Glomerular endothelial cell (primary cell): ENCODE data around the gene UBL3. TPM values are rescaled to one million over a fixed set of nuclear protein-coding genes. Genes with fewer than 3 reads are reported as not detected.

Experiments
- DNase-seq: peaks from one replicate; pipeline ENCODE4 v3.0.0-alpha.2; 2011; ENCODE audit warnings: low read depth, low spot score; ENCODE audit errors: extremely low read depth
- total RNA-seq: library from RNA; depleted of rRNA; stranded (reverse); fragments of >200 nt; gene quantifications from 2 replicates; pipeline ENCODE4 v1.2.3, GENCODE V29; 2015

UBL3 gene
- total RNA-seq, 1 donor from 2014 or later = 14.1 TPM

- DNase-seq = no peak
These were observed 35.1 kb downstream of the UBL3 start for GRCh38 chr13:29815336-29815735.

GRCh38 chr13:29810898-29811297, 39.5 kb downstream of the UBL3 start:
- DNase-seq = no peak

GRCh38 chr13:29810145-29810742, 40.2 kb downstream of the UBL3 start:
- DNase-seq = no peak

GRCh38 chr13:29808264-29808663, 42.2 kb downstream of the UBL3 start:
- no peak for DNase-seq

GRCh38 chr13:29805994-29806979, 44.1 kb downstream of the UBL3 start:
- no peak for DNase-seq

- no peak for DNase-seq
These were observed 47.2 kb downstream of the UBL3 start for GRCh38 chr13:29803221-29803620.

GRCh38 chr13:29802621-29803020, 47.8 kb downstream of the UBL3 start:
- no peak for DNase-seq

GRCh38 chr13:29801737-29802305, 48.6 kb downstream of the UBL3 start:
- no peak for DNase-seq

- no peak for DNase-seq
These were observed 49.3 kb downstream of the UBL3 start for GRCh38 chr13:29801102-29801501.

- no peak for DNase-seq
These were observed 49.7 kb downstream of the UBL3 start for GRCh38 chr13:29800687-29801086.

- no peak for DNase-seq
These were observed 51.4 kb downstream of the UBL3 start for GRCh38 chr13:29799041-29799440.

GRCh38 chr13:29791997-29792780, 58.2 kb downstream of the UBL3 start:
- no peak for DNase-seq

GRCh38 chr13:29791508-29791907, 58.9 kb downstream of the UBL3 start:
- DNase-seq = no peak

- no peak for DNase-seq
These were observed 63.7 kb downstream of the UBL3 start for GRCh38 chr13:29786698-29787097.

- no peak for DNase-seq
These were observed 64.4 kb downstream of the UBL3 start for GRCh38 chr13:29785978-29786377.

GRCh38 chr13:29782798-29783197, 67.6 kb downstream of the UBL3 start:
- DNase-seq = no peak

GRCh38 chr13:29774830-29775229, 75.6 kb downstream of the UBL3 start:
- no peak for DNase-seq

GRCh38 chr13:29771247-29771646, 79.2 kb downstream of the UBL3 start:
- DNase-seq = no peak

GRCh38 chr13:29767006-29767405, 83.4 kb downstream of the UBL3 start:
- no peak for DNase-seq

GRCh38 chr13:29763436-29764180, 86.8 kb downstream of the UBL3 start:
- no peak for DNase-seq
